OCI-LY7 (cell line): ENCODE data around the gene FPR1. TPM values are rescaled to one million over a fixed set of nuclear protein-coding genes. Genes with fewer than 3 reads are reported as not detected.
A peak's percentile ranks its signal among the peaks of the same experiment; 100 is the strongest.

Experiments
- BruUV-seq: library from RNA; stranded (reverse); fragments of 400-500 nt; replicated peaks from 2 replicates; lab custom pipeline; 2021; lab: Mats Ljungman, UMichigan
- CTCF ChIA-PET: fragments of 300-600 bp; sonication (Branson Sonifier 250); formaldehyde crosslinking; loops from one replicate; lab custom pipeline; 2022; ENCODE audit warnings: antibody characterized with exemption; ENCODE audit not compliant: unreplicated experiment; lab: Charles Lee
- POLR2A ChIA-PET: fragments of 300-600 bp; sonication (Branson Sonifier 250); formaldehyde crosslinking; loops from one replicate; lab custom pipeline; 2022; ENCODE audit warnings: antibody characterized with exemption; lab: Charles Lee
- DNase-seq: peaks from one replicate; pipeline ENCODE4 v3.0.0-alpha.2; 2015; ENCODE audit warnings: low spot score
- H2AFZ ChIP-seq: fragments of 200-600 bp; sonication (generic), shearing (Covaris generic); 2 replicates; pipeline ENCODE4 v1.6.1; 2014; ENCODE audit warnings: mild to moderate bottlenecking, antibody characterized with exemption, low read length, moderate library complexity
- H3K27ac ChIP-seq: fragments of 200-600 bp; sonication (generic); 2 replicates; pipeline ENCODE4 v1.5.1; 2014; ENCODE audit warnings: mixed run types, low read depth, mild to moderate bottlenecking, moderate library complexity, low read length, inconsistent platforms; ENCODE audit not compliant: poor library complexity, severe bottlenecking
- H3K36me3 ChIP-seq: fragments of 200-600 bp; sonication (generic); 2 replicates; pipeline ENCODE4 v1.6.1; 2014; ENCODE audit warnings: mild to moderate bottlenecking, antibody characterized with exemption, low read length, moderate library complexity, mixed read lengths; ENCODE audit not compliant: insufficient read depth
- H3K4me1 ChIP-seq: fragments of 200-600 bp; sonication (generic); 2 replicates; pipeline ENCODE4 v1.5.1; 2014; ENCODE audit warnings: mild to moderate bottlenecking, low read length; ENCODE audit not compliant: insufficient read depth, poor library complexity, severe bottlenecking
- H3K4me2 ChIP-seq: fragments of 200-600 bp; sonication (generic); 2 replicates; pipeline ENCODE4 v1.6.1; 2014; ENCODE audit warnings: mild to moderate bottlenecking, low read length
- H3K4me3 ChIP-seq: fragments of 200-600 bp; sonication (generic); 2 replicates; pipeline ENCODE4 v1.5.1; 2014; ENCODE audit warnings: mild to moderate bottlenecking, low read depth, low read length; ENCODE audit not compliant: poor library complexity, severe bottlenecking
- H3K79me2 ChIP-seq: fragments of 200-600 bp; sonication (generic); 2 replicates; pipeline ENCODE4 v1.6.1; 2016; ENCODE audit warnings: low read depth, mild to moderate bottlenecking, low read length, moderate library complexity, mixed read lengths; ENCODE audit not compliant: insufficient read depth
- H3K9me2 ChIP-seq: fragments of 200-600 bp; sonication (generic); 2 replicates; pipeline ENCODE4 v1.6.1; 2016; ENCODE audit warnings: mild to moderate bottlenecking, low read length, mixed read lengths; ENCODE audit not compliant: insufficient read depth
- H3K9me3 ChIP-seq: fragments of 200-600 bp; sonication (generic); 2 replicates; pipeline ENCODE4 v1.6.1; 2014; ENCODE audit warnings: mild to moderate bottlenecking, mixed run types, low read length, mixed read lengths
- H4K20me1 ChIP-seq: fragments of 200-600 bp; sonication (generic); 2 replicates; pipeline ENCODE4 v1.6.1; 2014; ENCODE audit warnings: mild to moderate bottlenecking, antibody characterized with exemption, low read length, moderate library complexity, mixed read lengths; ENCODE audit not compliant: insufficient read depth
- EZH2phosphoT487 ChIP-seq: fragments of 200-600 bp; sonication (generic); IDR thresholded peaks from 2 replicates; pipeline ENCODE4 v1.6.1; 2018; ENCODE audit warnings: low read depth, borderline replicate concordance, mild to moderate bottlenecking, mixed run types, antibody characterized with exemption, low read length, moderate library complexity, mixed read lengths
- intact Hi-C: fragments of 100-400 bp; cut with micrococcal nuclease; formaldehyde crosslinking; loops from one replicate; pipeline ENCODE4 v1.10.0; 2022; ENCODE audit not compliant: unreplicated experiment
- total RNA-seq, 2 experiments: library from RNA; depleted of rRNA in 1 of 2; stranded (reverse); fragments of >200 nt in 1 of 2; shearing (Covaris generic) in 1 of 2; gene quantifications; 2 replicates each; pipeline ENCODE4 v1.2.3, GENCODE V29; 2014 to 2022
- TF ChIP-seq, protein P1 (sequence below): fragments of 200-600 bp; sonication (generic); conservative IDR thresholded peaks from 2 replicates; pipeline ENCODE4 v1.5.1; 2014; ENCODE audit warnings: mild to moderate bottlenecking, antibody characterized with exemption, low read length, moderate library complexity, mixed read lengths

Gene FPR1
- total RNA-seq, 2 experiments from 2014 or later: not detected

DNA sequence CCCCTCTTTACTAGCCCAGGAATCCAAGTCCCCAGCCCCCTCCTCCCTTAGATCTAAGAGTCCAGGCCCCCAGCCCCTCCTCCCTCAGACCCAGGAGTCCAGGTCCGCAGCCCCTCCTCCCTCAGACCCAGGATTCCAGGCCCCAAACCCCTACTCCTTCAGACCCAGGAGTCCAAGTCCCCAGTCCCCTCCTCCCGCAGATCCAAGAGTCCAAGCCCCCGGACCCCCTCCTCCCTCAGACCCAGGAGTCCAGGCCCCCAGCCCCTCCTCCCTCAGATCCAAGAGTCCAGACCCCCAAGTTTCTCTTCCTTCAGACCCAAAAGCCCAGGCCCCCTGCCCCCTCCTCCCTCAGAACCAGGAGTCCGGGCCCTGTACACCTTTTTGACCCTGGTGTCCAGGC, 47.1 kb downstream of the FPR1 start:
- Histone ChIP-seq H2AFZ (peak overlapping the region; percentile 60; the same call in 1 of the 2 replicates), H3K4me3 (peak overlapping the region; percentile 95)

DNA sequence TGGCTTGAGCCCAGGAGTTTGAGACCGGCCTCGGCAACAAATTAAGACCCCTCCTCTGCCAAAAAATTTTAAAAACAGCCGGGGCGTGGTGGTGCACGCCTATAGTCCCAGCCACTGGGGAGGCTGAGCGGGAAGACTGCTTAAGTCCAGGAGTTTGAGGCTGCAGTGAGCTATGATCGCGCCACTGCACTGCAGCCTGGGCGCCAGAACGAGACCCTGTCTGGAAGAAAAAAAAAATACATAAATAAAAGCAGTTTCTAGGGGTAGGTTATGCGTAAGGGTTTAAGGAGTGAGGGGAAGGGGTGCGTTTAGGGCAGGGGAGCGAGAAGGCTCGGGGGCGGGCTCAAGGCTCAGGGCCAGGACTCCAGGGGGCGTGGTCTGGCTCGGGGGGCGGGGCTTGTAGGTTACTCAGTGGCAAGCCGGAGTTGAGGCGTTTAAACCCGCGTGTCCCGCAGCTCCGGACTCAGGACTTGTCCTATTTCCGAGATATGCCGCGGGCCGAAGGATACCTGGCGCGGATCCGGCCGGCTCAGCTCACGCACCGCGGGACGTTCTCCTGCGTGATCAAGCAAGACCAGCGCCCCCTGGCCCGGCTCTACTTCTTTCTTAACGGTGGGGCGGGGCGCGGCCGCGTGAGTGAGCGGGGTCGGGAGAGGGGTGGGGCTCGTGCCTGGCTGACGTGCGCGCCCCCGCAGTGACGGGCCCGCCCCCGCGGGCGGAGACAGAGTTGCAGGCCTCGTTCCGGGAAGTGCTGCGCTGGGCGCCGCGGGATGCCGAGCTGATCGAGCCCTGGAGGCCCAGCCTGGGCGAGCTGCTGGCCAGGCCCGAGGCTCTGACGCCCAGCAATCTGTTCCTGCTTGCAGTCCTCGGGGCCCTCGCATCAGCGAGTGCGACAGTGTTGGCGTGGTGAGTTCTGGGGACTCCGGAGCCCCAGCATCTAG, 47.8 kb downstream of the FPR1 start:
- TF ChIP-seq, protein P1, sequence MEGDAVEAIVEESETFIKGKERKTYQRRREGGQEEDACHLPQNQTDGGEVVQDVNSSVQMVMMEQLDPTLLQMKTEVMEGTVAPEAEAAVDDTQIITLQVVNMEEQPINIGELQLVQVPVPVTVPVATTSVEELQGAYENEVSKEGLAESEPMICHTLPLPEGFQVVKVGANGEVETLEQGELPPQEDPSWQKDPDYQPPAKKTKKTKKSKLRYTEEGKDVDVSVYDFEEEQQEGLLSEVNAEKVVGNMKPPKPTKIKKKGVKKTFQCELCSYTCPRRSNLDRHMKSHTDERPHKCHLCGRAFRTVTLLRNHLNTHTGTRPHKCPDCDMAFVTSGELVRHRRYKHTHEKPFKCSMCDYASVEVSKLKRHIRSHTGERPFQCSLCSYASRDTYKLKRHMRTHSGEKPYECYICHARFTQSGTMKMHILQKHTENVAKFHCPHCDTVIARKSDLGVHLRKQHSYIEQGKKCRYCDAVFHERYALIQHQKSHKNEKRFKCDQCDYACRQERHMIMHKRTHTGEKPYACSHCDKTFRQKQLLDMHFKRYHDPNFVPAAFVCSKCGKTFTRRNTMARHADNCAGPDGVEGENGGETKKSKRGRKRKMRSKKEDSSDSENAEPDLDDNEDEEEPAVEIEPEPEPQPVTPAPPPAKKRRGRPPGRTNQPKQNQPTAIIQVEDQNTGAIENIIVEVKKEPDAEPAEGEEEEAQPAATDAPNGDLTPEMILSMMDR: peak; percentile 71
- no peak for TF ChIP-seq EZH2phosphoT487
- Histone ChIP-seq H3K36me3 (no peaks in the 10 kb centered on the region), H2AFZ (peak overlapping the region; percentile 60), H3K4me2 (peak overlapping the region; percentile 80), H3K79me2 (peaks cover 12% of the 10 kb centered on the region; the same call in 1 of the 2 replicates), H3K4me1 (peaks cover 9% of the 10 kb centered on the region), H3K4me3 (peak overlapping the region; percentile 95), H3K9me2 (no peaks in the 10 kb centered on the region), H3K9me3 (no peaks in the 10 kb centered on the region), H4K20me1 (no peaks in the 10 kb centered on the region), H3K27ac (peak overlapping the region; percentile 41)
- intact Hi-C loops: no loop called here
- POLR2A ChIA-PET: interaction anchor here (0.7 kb wide), 1 partner anchor 309 kb away, joined by 3 read pairs; no protein-coding TSS in a partner anchor
- peak; percentile 96 for DNase-seq
- BruUV-seq: no TSS peak
- CTCF ChIA-PET: no interaction called here

More for the DNA sequence above, 47.1 kb downstream of the FPR1 start:
- H3K9me2 ChIP-seq: no peaks in the 10 kb centered on the region
- H4K20me1 ChIP-seq: no peaks in the 10 kb centered on the region
- H3K4me2 ChIP-seq: peak overlapping the region; percentile 80
- TF ChIP-seq, protein P1: no peak
- TF ChIP-seq EZH2phosphoT487: no peak
- H3K27ac ChIP-seq: peak overlapping the region; percentile 41
- H3K9me3 ChIP-seq: no peaks in the 10 kb centered on the region
- peaks cover 12% of the 10 kb centered on the region; the same call in 1 of the 2 replicates for H3K79me2 ChIP-seq
- peaks cover 9% of the 10 kb centered on the region for H3K4me1 ChIP-seq
- ChIA-PET CTCF (no interaction called here), POLR2A (no interaction called here)
- DNase-seq: no peak
- intact Hi-C loops: no loop called here
- no TSS peak for BruUV-seq
- no peaks in the 10 kb centered on the region for H3K36me3 ChIP-seq
